HEK293 (cell line): ENCODE results near the gene C11orf91.
A peak's percentile ranks its signal among the peaks of the same experiment; 100 is the strongest.

Experiments used
- CTCF ChIA-PET: fragments of 350-600 bp; formaldehyde crosslinking; extraction: SDS; loops from one replicate; lab custom pipeline; 2021; ENCODE audit warnings: antibody characterized with exemption; lab: Yijun Ruan, JAX
- POLR2A ChIA-PET: fragments of 300-600 bp; formaldehyde crosslinking; extraction: SDS; loops from one replicate; lab custom pipeline; 2020; ENCODE audit warnings: antibody characterized with exemption, inconsistent platforms; lab: Yijun Ruan, JAX
- H3K27ac ChIP-seq: fragments of 200-500 bp; sonication (Bioruptor generic); 2 replicates; pipeline ENCODE4 v1.5.1; 2014; ENCODE audit warnings: low read depth, low read length, control low read depth, inconsistent platforms; ENCODE audit errors: extremely low read depth
- H3K36me3 ChIP-seq, 2 experiments: fragments of 200-500 bp in 1 of 2; sonication (Bioruptor generic) in 1 of 2; 1 replicate in 1 of 2; 2 replicates in 1 of 2; pipeline ENCODE4 v1.5.1; 2014 to 2017; ENCODE audit warnings: inconsistent platforms in 2 of 2, low read length in 2 of 2; ENCODE audit not compliant: control insufficient read depth in 2 of 2, insufficient read depth in 1 of 2
- H3K4me1 ChIP-seq: fragments of 200-500 bp; sonication (Bioruptor generic); 2 replicates; pipeline ENCODE4 v1.5.1; 2014; ENCODE audit warnings: mild to moderate bottlenecking, low read length, inconsistent platforms; ENCODE audit not compliant: control insufficient read depth, insufficient read depth
- H3K4me3 ChIP-seq: 2 replicates; pipeline ENCODE4 v1.5.1; 2011; ENCODE audit warnings: low read depth, mild to moderate bottlenecking, control low read depth, low read length, moderate library complexity
- H3K9me3 ChIP-seq: fragments of 200-500 bp; sonication (Bioruptor generic); 2 replicates; pipeline ENCODE4 v1.5.1; 2014; ENCODE audit warnings: low read depth, low read length, inconsistent platforms; ENCODE audit not compliant: control insufficient read depth, insufficient read depth
- BCL11A ChIP-seq: fragments of 450-650 bp; formaldehyde crosslinking; IDR thresholded peaks from 2 replicates; pipeline ENCODE4 v1.5.1; 2016; ENCODE audit warnings: low read depth, missing biosample characterization, missing genetic modification characterization
- GLIS1 ChIP-seq: fragments of 450-650 bp; formaldehyde crosslinking; IDR thresholded peaks from 2 replicates; pipeline ENCODE4 v1.5.1; 2016; ENCODE audit warnings: missing biosample characterization, missing genetic modification characterization
- HOXA7 ChIP-seq: sonication (generic); formaldehyde crosslinking; IDR thresholded peaks from 2 replicates; pipeline ENCODE4 v1.8.1; 2022; ENCODE audit warnings: missing genetic modification reagents, borderline replicate concordance
- SCRT2 ChIP-seq: fragments of 450-650 bp; formaldehyde crosslinking; IDR thresholded peaks from 2 replicates; pipeline ENCODE4 v1.5.1; 2016; ENCODE audit warnings: missing biosample characterization, missing genetic modification characterization
- ZBTB17 ChIP-seq: fragments of 450-650 bp; formaldehyde crosslinking; IDR thresholded peaks from 2 replicates; pipeline ENCODE4 v1.5.1; 2016; ENCODE audit warnings: missing biosample characterization, missing genetic modification characterization
- ZFHX2 ChIP-seq: fragments of 450-650 bp; formaldehyde crosslinking; conservative IDR thresholded peaks from 2 replicates; pipeline ENCODE4 v1.5.1; 2016; ENCODE audit warnings: missing biosample characterization, missing genetic modification characterization
- ZFP37 ChIP-seq: fragments of 450-650 bp; formaldehyde crosslinking; IDR thresholded peaks from 2 replicates; pipeline ENCODE4 v1.5.1; 2016; ENCODE audit warnings: missing biosample characterization, missing genetic modification characterization
- ZFP41 ChIP-seq: fragments of 450-650 bp; formaldehyde crosslinking; IDR thresholded peaks from 2 replicates; pipeline ENCODE4 v1.5.1; 2016; ENCODE audit warnings: missing biosample characterization, missing genetic modification characterization, borderline replicate concordance
- ZNF133 ChIP-seq: fragments of 450-650 bp; formaldehyde crosslinking; IDR thresholded peaks from 2 replicates; pipeline ENCODE4 v1.5.1; 2016; ENCODE audit warnings: missing biosample characterization, missing genetic modification characterization
- ZNF140 ChIP-seq: fragments of 450-650 bp; formaldehyde crosslinking; IDR thresholded peaks from 2 replicates; pipeline ENCODE4 v1.5.1; 2016; ENCODE audit warnings: missing biosample characterization, missing genetic modification characterization
- ZNF366 ChIP-seq: fragments of 450-650 bp; formaldehyde crosslinking; conservative IDR thresholded peaks from 2 replicates; pipeline ENCODE4 v1.5.1; 2016; ENCODE audit warnings: missing biosample characterization, missing genetic modification characterization
- ZNF433 ChIP-seq: fragments of 450-650 bp; formaldehyde crosslinking; IDR thresholded peaks from 2 replicates; pipeline ENCODE4 v1.5.1; 2016; ENCODE audit warnings: missing biosample characterization, missing genetic modification characterization, low read depth
- ZNF510 ChIP-seq: fragments of 450-650 bp; formaldehyde crosslinking; IDR thresholded peaks from 2 replicates; pipeline ENCODE4 v1.5.1; 2018; ENCODE audit warnings: mild to moderate bottlenecking, missing genetic modification characterization, missing biosample characterization; ENCODE audit not compliant: insufficient replicate concordance
- ZNF777 ChIP-seq: fragments of 450-650 bp; formaldehyde crosslinking; IDR thresholded peaks from 2 replicates; pipeline ENCODE4 v1.5.1; 2017; ENCODE audit warnings: missing biosample characterization, missing genetic modification characterization, borderline replicate concordance
- ZNF843 ChIP-seq: fragments of 450-650 bp; formaldehyde crosslinking; IDR thresholded peaks from 2 replicates; pipeline ENCODE4 v1.5.1; 2016; ENCODE audit warnings: missing biosample characterization, missing genetic modification characterization
- TF ChIP-seq, protein P1 (sequence below): fragments of 450-650 bp; formaldehyde crosslinking; conservative IDR thresholded peaks from 2 replicates; pipeline ENCODE4 v1.5.1; 2016; ENCODE audit warnings: low read depth, missing biosample characterization, missing genetic modification characterization
- TF ChIP-seq, protein P2 (sequence below): fragments of 450-650 bp; formaldehyde crosslinking; IDR thresholded peaks from 2 replicates; pipeline ENCODE4 v1.5.1; 2016; ENCODE audit warnings: missing biosample characterization, missing genetic modification characterization
- TF ChIP-seq, protein P3 (sequence below): fragments of 450-650 bp; formaldehyde crosslinking; IDR thresholded peaks from 2 replicates; pipeline ENCODE4 v1.5.1; 2016; ENCODE audit warnings: missing biosample characterization, missing genetic modification characterization
- TF ChIP-seq, protein P4 (sequence below): fragments of 450-650 bp; formaldehyde crosslinking; IDR thresholded peaks from 2 replicates; pipeline ENCODE4 v1.5.1; 2016; ENCODE audit warnings: missing biosample characterization, missing genetic modification characterization
- TF ChIP-seq, protein P5 (sequence below): fragments of 450-650 bp; formaldehyde crosslinking; IDR thresholded peaks from 2 replicates; pipeline ENCODE4 v1.5.1; 2016; ENCODE audit warnings: missing biosample characterization, missing genetic modification characterization

C11orf91 gene

DNA sequence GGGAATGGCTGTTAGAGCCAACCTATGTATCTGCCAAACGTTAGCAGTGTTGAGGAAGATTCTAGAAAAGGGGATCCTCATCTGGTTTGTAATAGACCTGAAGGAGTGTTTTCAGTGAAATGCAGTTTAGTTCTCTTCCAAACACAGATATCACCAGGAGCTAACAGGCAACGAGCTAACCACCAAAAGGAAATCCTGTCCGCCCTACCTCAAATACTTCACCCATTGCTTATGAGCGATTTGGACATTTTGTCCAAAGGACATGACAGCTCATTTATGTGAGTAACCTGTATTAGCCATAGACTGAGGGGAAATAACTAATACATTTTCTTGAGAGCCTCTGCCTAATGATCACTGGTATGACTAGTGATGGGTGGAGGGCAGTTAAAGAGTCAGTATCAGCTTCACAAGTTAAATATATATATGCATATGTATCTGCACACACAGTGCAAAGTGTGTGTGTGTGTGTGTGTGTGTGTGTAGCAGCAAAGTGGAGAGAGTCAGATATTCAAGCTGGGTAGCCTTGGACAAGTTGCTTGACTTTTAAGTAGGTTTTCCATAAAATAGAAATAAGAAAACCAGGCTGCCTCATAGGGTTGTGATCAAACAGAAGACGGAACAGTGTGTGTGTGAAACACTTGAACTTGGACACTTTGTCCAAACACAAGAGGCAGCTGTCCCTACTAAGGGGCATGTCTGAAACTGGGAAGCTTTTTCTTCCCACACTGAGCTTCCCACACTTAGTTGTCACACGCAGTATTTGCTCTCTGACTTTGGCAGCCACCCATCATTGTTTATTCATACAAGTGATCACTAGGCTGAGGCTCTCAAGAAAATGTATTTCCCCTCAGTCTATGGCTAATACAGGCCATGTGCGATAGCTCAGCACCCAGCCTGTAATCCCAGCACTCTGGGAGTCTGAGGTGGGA is 940 bp upstream of the C11orf91 start (continued):
- TF ChIP-seq, protein P1, sequence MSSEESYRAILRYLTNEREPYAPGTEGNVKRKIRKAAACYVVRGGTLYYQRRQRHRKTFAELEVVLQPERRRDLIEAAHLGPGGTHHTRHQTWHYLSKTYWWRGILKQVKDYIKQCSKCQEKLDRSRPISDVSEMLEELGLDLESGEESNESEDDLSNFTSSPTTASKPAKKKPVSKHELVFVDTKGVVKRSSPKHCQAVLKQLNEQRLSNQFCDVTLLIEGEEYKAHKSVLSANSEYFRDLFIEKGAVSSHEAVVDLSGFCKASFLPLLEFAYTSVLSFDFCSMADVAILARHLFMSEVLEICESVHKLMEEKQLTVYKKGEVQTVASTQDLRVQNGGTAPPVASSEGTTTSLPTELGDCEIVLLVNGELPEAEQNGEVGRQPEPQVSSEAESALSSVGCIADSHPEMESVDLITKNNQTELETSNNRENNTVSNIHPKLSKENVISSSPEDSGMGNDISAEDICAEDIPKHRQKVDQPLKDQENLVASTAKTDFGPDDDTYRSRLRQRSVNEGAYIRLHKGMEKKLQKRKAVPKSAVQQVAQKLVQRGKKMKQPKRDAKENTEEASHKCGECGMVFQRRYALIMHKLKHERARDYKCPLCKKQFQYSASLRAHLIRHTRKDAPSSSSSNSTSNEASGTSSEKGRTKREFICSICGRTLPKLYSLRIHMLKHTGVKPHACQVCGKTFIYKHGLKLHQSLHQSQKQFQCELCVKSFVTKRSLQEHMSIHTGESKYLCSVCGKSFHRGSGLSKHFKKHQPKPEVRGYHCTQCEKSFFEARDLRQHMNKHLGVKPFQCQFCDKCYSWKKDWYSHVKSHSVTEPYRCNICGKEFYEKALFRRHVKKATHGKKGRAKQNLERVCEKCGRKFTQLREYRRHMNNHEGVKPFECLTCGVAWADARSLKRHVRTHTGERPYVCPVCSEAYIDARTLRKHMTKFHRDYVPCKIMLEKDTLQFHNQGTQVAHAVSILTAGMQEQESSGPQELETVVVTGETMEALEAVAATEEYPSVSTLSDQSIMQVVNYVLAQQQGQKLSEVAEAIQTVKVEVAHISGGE (tag by site-specific recombination): no peak
- peak; percentile 39; the same call in 1 of the 2 replicates for TF ChIP-seq ZNF366 (tag by site-specific recombination)
- TF ChIP-seq ZNF433: no peak
- peak; percentile 67 for TF ChIP-seq ZFHX2 (tag by site-specific recombination)
- no peak for TF ChIP-seq ZNF777
- TF ChIP-seq, protein P2, sequence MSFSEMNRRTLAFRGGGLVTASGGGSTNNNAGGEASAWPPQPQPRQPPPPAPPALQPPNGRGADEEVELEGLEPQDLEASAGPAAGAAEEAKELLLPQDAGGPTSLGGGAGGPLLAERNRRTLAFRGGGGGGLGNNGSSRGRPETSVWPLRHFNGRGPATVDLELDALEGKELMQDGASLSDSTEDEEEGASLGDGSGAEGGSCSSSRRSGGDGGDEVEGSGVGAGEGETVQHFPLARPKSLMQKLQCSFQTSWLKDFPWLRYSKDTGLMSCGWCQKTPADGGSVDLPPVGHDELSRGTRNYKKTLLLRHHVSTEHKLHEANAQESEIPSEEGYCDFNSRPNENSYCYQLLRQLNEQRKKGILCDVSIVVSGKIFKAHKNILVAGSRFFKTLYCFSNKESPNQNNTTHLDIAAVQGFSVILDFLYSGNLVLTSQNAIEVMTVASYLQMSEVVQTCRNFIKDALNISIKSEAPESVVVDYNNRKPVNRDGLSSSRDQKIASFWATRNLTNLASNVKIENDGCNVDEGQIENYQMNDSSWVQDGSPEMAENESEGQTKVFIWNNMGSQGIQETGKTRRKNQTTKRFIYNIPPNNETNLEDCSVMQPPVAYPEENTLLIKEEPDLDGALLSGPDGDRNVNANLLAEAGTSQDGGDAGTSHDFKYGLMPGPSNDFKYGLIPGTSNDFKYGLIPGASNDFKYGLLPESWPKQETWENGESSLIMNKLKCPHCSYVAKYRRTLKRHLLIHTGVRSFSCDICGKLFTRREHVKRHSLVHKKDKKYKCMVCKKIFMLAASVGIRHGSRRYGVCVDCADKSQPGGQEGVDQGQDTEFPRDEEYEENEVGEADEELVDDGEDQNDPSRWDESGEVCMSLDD (tag by site-specific recombination): no peak
- TF ChIP-seq, protein P3, sequence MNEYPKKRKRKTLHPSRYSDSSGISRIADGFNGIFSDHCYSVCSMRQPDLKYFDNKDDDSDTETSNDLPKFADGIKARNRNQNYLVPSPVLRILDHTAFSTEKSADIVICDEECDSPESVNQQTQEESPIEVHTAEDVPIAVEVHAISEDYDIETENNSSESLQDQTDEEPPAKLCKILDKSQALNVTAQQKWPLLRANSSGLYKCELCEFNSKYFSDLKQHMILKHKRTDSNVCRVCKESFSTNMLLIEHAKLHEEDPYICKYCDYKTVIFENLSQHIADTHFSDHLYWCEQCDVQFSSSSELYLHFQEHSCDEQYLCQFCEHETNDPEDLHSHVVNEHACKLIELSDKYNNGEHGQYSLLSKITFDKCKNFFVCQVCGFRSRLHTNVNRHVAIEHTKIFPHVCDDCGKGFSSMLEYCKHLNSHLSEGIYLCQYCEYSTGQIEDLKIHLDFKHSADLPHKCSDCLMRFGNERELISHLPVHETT: no peak
- TF ChIP-seq ZNF510 (tag by site-specific recombination): no peak

DNA sequence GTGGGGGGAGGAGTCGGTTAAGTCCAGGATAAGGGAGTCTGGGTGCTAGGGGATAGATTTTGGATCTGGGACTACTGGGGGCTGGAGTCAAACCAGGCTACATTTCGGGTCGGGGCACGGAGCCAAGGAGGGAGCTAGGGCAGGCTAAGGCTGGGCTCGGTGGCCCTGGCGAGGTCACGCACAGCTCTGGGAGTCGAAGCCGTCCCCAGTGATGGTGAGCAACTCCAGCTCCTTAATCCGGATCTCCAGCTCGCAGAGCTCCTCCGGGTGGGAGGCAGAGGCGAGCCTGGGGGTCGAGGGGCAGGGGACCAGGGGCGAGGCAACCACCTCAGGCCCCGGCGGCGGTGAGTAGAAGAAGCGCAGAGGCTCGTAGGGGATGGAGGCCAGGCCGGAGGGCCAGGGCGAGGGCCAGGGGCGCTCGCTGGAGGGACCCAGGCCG is 544 bp downstream of the C11orf91 start:
- POLR2A ChIA-PET: interaction anchor here (0.5 to 2.9 kb wide), 3 partner anchors 8 to 179 kb away, joined by 3 to 19 read pairs (median 17); partner anchors contain the start of gene CD59
- H3K4me3 ChIP-seq: no peak overlapping the region
- CTCF ChIA-PET: interaction anchor here (2.9 kb wide), 1 partner anchor 42 kb away, joined by 11 read pairs; no protein-coding TSS in a partner anchor
- no peak overlapping the region for H3K27ac ChIP-seq
- peaks cover 0 to 2% of the 10 kb centered on the region in 2 experiments; a peak in 1 of 3 replicates for H3K36me3 ChIP-seq
- no peaks in the 10 kb centered on the region for H3K4me1 ChIP-seq
- TF ChIP-seq ZNF843 (tag by site-specific recombination) (no peak), SCRT2 (tag by site-specific recombination) (no peak), BCL11A (tag by site-specific recombination) (no peak), ZNF140 (tag by site-specific recombination) (no peak), HOXA7 (CRISPR knock-in tag) (no peak), ZFP41 (tag by site-specific recombination) (no peak), ZNF133 (tag by site-specific recombination) (no peak), GLIS1 (tag by site-specific recombination) (no peak), ZFP37 (tag by site-specific recombination) (no peak), ZBTB17 (no peak)
- TF ChIP-seq, protein P4, sequence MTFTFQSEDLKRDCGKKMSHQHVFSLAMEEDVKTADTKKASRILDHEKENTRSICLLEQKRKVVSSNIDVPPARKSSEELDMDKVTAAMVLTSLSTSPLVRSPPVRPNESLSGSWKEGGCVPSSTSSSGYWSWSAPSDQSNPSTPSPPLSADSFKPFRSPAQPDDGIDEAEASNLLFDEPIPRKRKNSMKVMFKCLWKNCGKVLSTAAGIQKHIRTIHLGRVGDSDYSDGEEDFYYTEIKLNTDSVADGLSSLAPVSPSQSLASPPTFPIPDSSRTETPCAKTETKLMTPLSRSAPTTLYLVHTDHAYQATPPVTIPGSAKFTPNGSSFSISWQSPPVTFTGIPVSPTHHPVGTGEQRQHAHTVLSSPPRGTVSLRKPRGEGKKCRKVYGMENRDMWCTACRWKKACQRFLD: no peak
- TF ChIP-seq, protein P5, sequence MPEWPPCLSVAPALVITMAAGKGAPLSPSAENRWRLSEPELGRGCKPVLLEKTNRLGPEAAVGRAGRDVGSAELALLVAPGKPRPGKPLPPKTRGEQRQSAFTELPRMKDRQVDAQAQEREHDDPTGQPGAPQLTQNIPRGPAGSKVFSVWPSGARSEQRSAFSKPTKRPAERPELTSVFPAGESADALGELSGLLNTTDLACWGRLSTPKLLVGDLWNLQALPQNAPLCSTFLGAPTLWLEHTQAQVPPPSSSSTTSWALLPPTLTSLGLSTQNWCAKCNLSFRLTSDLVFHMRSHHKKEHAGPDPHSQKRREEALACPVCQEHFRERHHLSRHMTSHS (tag by site-specific recombination): no peak
- H3K9me3 ChIP-seq: no peaks in the 10 kb centered on the region
